NCI-H748 (cell line): ENCODE measurements around the gene GPC1.

Source experiments
- DNase-seq: peaks from one replicate; lab custom pipeline; 2025; ENCODE audit not compliant: unreplicated experiment; lab: John Stamatoyannopoulos, UW

The GPC1 gene

GRCh38 chr2:240440704-240441320, 5.3 kb downstream of the GPC1 start:
- DNase-seq = no peak

DNA sequence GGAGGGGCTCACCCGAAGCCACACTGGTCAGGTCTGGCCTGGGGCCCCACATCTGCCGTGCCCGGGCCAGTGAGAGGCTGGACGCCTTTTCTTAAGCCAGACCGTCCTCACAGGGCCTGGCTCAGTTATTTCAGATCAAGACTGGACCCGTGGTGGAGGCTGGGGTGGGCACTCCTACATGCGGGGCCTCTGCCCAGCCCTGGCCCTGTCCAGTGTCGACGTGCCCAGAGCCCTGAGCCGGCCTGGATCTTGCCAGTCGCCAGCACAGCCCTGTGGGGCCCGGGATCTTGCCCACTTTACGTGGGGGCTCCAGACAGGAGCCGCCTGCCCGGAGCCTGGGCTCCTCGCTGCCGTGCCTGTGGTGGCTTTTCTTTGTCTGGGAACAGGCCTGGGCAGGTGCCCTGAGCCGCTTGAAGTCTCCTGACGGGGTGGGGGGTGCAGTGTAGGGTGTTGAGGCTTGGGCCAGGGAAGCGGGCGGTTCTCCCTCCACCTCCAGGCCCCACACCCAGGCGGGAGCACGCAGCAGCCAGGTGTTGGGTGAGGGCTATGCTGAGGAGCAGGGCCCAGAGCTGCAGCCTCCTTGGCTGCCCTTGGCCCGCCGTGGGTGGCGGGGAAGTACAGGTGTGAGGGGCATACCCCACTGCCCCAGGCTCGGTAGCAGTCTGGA, 6.0 kb downstream of the GPC1 start:
- no peak for DNase-seq

DNA sequence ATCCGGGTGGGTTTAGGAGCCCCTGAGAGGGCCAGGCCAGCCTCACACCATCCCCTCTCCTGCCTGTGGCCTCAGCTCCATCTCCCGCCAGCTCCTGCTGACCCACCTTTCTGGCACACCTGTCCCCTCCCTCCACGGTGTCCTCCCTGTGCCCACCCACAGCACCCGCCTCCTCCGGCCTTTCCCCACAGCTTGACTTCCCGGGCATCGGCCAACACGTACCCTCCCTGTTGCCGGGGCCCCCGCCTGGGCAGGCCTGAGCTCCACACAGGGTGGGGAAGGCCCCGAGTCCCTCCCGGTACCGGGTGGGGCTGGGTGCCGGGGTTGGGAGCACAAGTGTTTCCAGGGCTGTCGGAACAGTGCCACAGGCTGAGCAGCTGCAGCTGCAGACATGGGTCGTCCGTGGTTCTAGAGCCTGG, 6.5 kb downstream of the GPC1 start:
- DNase-seq = no peak

GRCh38 chr2:240442891-240443715, 7.6 kb downstream of the GPC1 start:
- DNase-seq = no peak

DNA sequence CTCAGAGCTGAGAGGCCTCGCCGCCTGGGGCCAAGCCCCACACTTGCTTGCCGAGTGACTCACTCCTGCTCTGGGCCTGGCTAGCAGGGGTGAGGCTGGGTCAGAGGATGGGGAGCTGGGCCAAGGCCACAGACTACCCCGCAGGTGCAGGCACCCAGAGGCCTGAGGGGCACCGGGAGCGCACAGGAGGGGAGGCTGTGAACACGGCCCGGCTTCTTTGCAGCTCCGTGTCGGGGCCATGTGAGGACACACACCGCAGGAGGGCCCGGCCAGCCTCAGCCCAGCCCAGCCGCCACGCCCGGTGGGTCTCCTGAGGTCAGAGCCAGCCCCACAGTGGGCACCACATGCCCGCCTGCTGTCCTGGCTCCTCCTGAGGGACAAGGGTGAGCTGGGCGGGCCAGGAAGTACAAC, 8.4 kb downstream of the GPC1 start:
- DNase-seq = no peak

GRCh38 chr2:240444464-240444863, 9.0 kb downstream of the GPC1 start:
- DNase-seq = no peak

GRCh38 chr2:240445961-240446663, 10.6 kb downstream of the GPC1 start:
- DNase-seq = no peak

GRCh38 chr2:240446664-240447175, 11.3 kb downstream of the GPC1 start:
- no peak for DNase-seq

DNA sequence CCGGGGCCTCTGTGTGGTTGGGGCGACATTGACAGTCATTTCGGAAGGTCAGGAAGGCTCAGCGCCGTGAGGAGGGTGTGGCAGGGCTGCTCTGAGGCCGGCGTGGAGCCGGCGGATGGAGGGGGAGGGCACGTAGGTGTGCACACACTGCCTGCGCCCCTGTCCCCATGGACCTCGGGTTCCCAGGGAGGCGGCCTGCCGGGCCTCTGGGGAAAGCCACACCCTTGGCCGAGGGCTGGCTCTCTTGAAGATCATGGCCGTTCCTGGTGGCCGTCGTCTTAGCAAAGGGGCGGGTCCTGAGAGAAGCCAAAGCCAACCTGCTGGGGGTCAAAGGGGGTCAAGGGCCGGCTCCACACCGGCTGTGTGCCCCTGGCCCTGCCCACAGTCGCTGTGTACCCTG, 11.9 kb downstream of the GPC1 start:
- no peak for DNase-seq

- DNase-seq = no peak
These were observed 12.5 kb downstream of the GPC1 start for GRCh38 chr2:240447934-240448333.

GRCh38 chr2:240448387-240449274, 13.2 kb downstream of the GPC1 start:
- no peak for DNase-seq

- DNase-seq = no peak
These were observed 14.5 kb downstream of the GPC1 start for GRCh38 chr2:240449764-240450531.

GRCh38 chr2:240450532-240451107, 15.2 kb downstream of the GPC1 start:
- no peak for DNase-seq

DNA sequence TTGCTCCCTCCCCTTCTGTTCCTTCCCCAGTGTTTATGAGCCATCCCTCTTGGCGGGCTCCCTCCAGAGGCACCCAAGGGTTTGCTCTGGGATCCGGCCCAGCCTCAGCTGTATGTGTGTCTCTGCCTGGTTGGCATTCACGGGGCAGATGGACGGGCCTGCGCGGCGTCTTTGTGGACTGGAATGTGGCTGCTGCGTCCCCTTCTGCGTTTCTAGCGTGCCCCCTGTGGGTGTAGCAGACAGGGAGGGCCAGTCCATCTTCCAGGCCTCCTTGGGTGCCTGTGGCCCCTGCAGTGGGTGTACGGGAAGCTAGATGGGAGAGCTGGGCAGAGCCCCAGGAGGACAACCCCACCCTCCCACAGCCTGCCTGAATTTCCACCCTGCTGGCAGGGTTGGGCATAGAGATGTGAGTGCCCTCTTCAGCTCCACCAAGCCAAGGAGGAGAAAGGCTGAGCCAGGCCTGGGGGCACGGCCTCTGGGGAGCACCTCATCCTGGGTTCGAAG, 15.7 kb downstream of the GPC1 start:
- DNase-seq = no peak

DNA sequence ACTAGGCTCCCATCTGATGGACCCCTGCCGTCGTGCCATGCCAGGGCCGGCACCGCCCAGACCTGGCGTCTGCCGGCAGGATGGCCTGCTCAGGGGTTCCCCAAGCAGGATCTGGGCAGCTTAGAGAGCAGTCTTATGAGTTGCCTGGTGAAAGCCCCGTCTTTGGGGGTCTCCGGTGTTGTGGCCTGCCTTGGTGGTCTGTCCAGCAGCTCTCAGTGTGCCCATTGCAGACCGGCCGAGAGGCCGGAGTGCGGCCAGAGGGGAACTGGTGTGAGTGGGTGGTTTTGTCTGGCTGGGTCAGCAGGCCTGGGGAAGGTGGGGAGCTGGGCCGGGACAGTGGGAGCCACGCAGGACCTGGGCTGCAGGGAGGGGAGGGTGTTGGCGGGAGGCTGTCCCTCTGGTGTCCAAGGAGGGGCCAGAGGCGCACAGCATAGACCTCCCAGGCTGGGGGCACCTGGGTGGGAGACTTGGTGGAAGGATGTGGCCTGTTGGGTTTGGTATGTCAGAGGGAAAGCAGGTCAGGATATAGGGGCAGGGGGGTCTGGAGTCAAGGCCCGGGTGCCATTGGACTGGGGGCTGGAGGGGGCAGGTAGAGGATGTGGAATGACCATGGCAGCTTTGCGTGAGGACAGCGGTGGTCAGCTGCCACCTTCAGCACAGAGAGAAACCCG, 16.5 kb downstream of the GPC1 start:
- no peak for DNase-seq

- peak; percentile 78 for DNase-seq
These were observed 17.2 kb downstream of the GPC1 start for GRCh38 chr2:240452462-240453256.

DNA sequence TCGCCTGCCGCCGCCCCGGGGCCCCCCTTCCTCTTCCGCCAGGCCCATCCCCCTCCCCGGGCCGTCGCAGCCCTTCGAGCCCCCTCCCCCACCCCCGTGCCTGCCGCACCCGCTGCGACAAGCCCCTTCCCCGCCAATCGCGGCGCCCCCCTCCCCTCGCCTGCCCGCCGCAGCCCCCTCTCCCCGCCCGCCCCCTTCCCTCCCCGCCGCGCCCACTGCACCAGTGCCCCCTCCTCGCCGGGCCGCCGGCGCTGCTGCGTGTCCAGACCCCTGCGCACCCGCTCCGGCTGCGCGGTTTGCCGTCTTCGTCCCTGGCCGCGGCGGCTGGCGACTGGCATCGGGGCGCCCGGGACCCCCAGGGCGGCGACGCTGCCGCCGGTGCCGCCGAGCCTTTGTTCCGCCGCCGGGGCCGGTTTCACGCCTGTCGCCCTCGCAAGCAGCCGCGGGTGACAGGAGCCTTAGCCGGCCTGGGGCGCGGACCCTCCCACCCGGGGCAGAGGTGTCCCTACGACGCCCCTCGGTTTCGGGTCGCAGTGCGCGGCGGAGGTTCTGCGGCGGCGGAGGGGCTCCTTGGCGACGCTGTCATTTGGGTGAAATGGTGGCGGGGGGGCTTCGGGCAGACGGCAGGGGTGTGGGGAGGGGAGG, 18.1 kb downstream of the GPC1 start:
- peak; percentile 36 for DNase-seq
